Tibial nerve (tissue), 4 donors: Measurements from ENCODE around the gene CASP1. TPM values are rescaled to one million over a fixed set of nuclear protein-coding genes. Genes with fewer than 3 reads are reported as not detected.
A peak's percentile ranks its signal among the peaks of the same experiment; 100 is the strongest.

Experiments used
- DNase-seq, 2 donors: peaks; one replicate each; pipeline ENCODE4 v3.0.0-alpha.2; 2019; ENCODE audit warnings: low spot score in 2 of 2
- H3K27ac ChIP-seq, 4 donors: fragments of 200-600 bp; sonication (generic) in 3 of 4; one replicate each; pipeline ENCODE4 v1.5.1; 2017 to 2019; ENCODE audit warnings: mild to moderate bottlenecking in 1 of 4
- H3K27me3 ChIP-seq, 2 donors: fragments of 200-600 bp; sonication (generic) in 1 of 2; one replicate each; pipeline versions ENCODE4 v1.5.1 to v1.6.0; 2017 to 2019
- H3K36me3 ChIP-seq, 3 donors: fragments of 200-600 bp; sonication (generic); one replicate each; pipeline ENCODE4 v1.5.1; 2018 to 2019
- H3K4me1 ChIP-seq, 4 donors: fragments of 200-600 bp; sonication (generic) in 3 of 4; one replicate each; pipeline ENCODE4 v1.5.1; 2017 to 2019
- H3K4me3 ChIP-seq, 4 donors: fragments of 200-600 bp; sonication (generic) in 3 of 4; one replicate each; pipeline ENCODE4 v1.5.1; 2017 to 2019; ENCODE audit warnings: mild to moderate bottlenecking in 1 of 4, moderate library complexity in 1 of 4
- H3K9me3 ChIP-seq, 4 donors: fragments of 200-600 bp; sonication (generic) in 3 of 4; one replicate each; pipeline ENCODE4 v1.5.1; 2017 to 2019
- EP300 ChIP-seq, 2 donors: sonication (generic); formaldehyde crosslinking; IDR thresholded peaks; one replicate each; pipeline ENCODE4 v1.6.1; 2017; ENCODE audit warnings: antibody characterized with exemption in 2 of 2, mild to moderate bottlenecking in 1 of 2
- POLR2A ChIP-seq, 2 donors: fragments of 450-650 bp; IDR thresholded peaks; one replicate each; pipeline ENCODE4 v1.6.1; 2017; ENCODE audit warnings: antibody characterized with exemption in 2 of 2, mild to moderate bottlenecking in 2 of 2, moderate library complexity in 2 of 2
- WGBS, 2 donors: methylation state at CpG; one replicate each; pipeline ENCODE4 v1.1.5; 2018; 5-methylcytosine and 5-hydroxymethylcytosine counted together
- total RNA-seq, 4 donors: library from RNA; depleted of rRNA; stranded (reverse); fragments of >200 nt; gene quantifications; one replicate each; pipeline ENCODE4 v1.1.0, GENCODE V29; 2016
- TF ChIP-seq, protein P1 (sequence below), 5 experiments: fragments of 200-600 bp in 3 of 5; fragments of 450-650 bp in 2 of 5; sonication (generic) in 3 of 5; IDR thresholded peaks; one replicate each; pipeline ENCODE4 v1.5.1; 2016 to 2019; ENCODE audit warnings: antibody characterized with exemption in 5 of 5, mild to moderate bottlenecking in 3 of 5, moderate library complexity in 2 of 5

Gene CASP1
- total RNA-seq, 4 donors from 2014 or later = 8.5 to 15.0 (median 8.9) TPM

DNA sequence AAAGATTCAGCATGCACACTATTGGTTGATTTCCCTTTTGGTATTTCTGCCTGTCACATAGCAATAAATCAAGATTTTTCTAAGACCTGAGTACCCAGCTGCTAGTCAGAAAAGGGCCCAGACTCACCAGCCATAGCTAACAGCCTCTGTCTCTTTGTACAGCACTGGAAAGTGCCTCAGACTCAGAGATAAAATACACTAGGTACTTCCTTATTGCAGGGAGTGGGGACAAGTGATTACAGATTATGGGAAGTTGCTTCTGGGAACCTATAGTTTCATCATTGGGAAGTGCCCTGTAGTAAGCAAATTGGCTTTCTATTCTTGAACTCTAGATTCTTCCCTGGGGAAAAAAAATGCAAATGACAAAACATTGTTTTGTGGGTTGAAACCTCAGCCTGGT is 11.9 kb downstream of the CASP1 start, which contains the start of gene CASP5:
Gene CASP5, minus strand, starts transcription at position 166 of the 400 bp plus-strand sequence. Its CDS starts 32 bp downstream, at position 134.
- TF ChIP-seq EP300 (IDR thresholded peaks at IDR 0.05) = peak in 1 of 2 donors; percentile 40
- no peak for TF ChIP-seq POLR2A (IDR thresholded peaks at IDR 0.05)
- Histone ChIP-seq H3K36me3 (peaks cover 0 to 25% (median 2%) of the 10 kb centered on the region in 3 donors), H3K27me3 (no peaks in the 10 kb centered on the region), H3K27ac (no peak within 1 kb of the TSS), H3K4me3 (no peak within 1 kb of the TSS), H3K4me1 (no peaks in the 10 kb centered on the region), H3K9me3 (no peaks in the 10 kb centered on the region)
- no peak for DNase-seq

DNA sequence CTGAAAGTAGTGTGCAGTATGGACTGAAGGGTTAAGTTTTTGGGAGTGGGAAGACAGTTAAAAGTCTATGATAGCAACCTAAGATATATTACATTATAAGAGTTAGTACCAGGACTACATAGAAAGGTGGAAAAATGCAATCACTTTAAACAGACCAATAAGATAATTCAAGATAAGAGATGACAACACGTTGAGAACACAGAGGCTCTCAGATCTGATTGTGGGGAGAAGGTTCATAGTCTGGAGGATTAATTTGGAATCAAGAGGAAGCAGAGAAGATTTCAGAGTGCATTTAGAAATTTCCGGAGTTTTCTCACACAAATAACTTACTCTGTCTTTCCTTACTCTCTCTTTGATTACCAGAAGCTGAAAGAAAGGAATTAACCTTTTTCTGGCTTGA is 12.4 kb downstream of the CASP1 start:
- no peak overlapping the region for H3K4me3 ChIP-seq
- TF ChIP-seq, protein P1, sequence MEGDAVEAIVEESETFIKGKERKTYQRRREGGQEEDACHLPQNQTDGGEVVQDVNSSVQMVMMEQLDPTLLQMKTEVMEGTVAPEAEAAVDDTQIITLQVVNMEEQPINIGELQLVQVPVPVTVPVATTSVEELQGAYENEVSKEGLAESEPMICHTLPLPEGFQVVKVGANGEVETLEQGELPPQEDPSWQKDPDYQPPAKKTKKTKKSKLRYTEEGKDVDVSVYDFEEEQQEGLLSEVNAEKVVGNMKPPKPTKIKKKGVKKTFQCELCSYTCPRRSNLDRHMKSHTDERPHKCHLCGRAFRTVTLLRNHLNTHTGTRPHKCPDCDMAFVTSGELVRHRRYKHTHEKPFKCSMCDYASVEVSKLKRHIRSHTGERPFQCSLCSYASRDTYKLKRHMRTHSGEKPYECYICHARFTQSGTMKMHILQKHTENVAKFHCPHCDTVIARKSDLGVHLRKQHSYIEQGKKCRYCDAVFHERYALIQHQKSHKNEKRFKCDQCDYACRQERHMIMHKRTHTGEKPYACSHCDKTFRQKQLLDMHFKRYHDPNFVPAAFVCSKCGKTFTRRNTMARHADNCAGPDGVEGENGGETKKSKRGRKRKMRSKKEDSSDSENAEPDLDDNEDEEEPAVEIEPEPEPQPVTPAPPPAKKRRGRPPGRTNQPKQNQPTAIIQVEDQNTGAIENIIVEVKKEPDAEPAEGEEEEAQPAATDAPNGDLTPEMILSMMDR (IDR thresholded peaks at IDR 0.05) = no peak
- TF ChIP-seq EP300 (IDR thresholded peaks at IDR 0.05) (no peak), POLR2A (IDR thresholded peaks at IDR 0.05) (no peak)
- no peaks in the 10 kb centered on the region for H3K4me1 ChIP-seq
- DNase-seq = no peak
- H3K9me3 ChIP-seq = no peaks in the 10 kb centered on the region
- no peaks in the 10 kb centered on the region for H3K27me3 ChIP-seq
- H3K27ac ChIP-seq = no peak overlapping the region
- H3K36me3 ChIP-seq = peaks cover 0 to 20% (median 2%) of the 10 kb centered on the region in 3 donors
- WGBS, 2 donors = 32 to 58% methylated on average over 2 of the region's 2 CpGs

DNA sequence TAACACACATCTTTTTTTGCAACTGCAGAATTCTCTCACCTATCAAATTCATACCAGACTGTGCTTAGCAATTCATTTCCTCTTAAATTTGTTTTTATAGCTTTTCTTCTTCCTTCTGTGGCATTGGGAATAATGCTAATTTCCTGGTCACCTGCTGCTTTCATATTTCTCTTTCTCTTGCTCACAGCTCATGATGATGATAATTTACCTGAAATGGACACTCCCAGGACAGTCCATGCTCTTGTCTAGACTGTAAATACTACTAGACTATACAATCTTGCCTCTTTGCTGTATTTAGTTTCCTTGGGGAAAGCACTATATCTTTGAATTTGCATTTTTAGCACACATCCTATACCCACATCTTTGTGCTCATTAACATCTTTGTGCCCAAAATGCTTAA is 27.5 kb downstream of the CASP1 start:
- no peak overlapping the region for H3K27ac ChIP-seq
- peaks cover 0 to 5% (median 0%) of the 10 kb centered on the region in 4 donors for H3K4me1 ChIP-seq
- no peaks in the 10 kb centered on the region for H3K36me3 ChIP-seq
- H3K9me3 ChIP-seq = no peaks in the 10 kb centered on the region
- no peak for DNase-seq
- no peaks in the 10 kb centered on the region for H3K27me3 ChIP-seq
- TF ChIP-seq, protein P1 (IDR thresholded peaks at IDR 0.05) = no peak
- TF ChIP-seq EP300 (IDR thresholded peaks at IDR 0.05) = no peak
- TF ChIP-seq POLR2A (IDR thresholded peaks at IDR 0.05) = no peak
- H3K4me3 ChIP-seq = no peak overlapping the region

DNA sequence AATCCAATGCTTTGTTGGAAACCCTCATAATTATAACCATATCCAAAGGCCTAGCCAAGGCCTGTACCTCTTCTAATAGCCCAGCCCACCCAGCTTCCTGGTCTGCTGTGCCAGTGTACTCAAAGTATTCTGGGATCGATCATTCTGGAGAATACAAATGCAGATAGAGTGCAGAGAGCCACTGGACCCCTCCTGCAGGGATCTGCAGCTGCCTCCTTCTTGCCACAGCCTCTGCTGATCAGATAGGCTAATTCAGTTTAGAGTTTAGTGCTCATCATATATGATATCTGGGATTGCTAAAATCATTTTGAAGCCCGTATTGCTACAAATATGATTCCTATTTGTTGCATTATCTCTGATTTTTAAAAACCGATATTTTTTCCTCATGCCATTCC is 29.5 kb downstream of the CASP1 start:
- WGBS, 2 donors = 79 to 88% methylated on average over 3 of the region's 3 CpGs
- Histone ChIP-seq H3K27ac (no peak overlapping the region), H3K4me3 (no peak overlapping the region), H3K36me3 (no peaks in the 10 kb centered on the region), H3K4me1 (peaks cover 0 to 5% (median 0%) of the 10 kb centered on the region in 4 donors), H3K9me3 (no peaks in the 10 kb centered on the region), H3K27me3 (no peaks in the 10 kb centered on the region)
- TF ChIP-seq POLR2A (IDR thresholded peaks at IDR 0.05) = no peak
- no peak for TF ChIP-seq EP300 (IDR thresholded peaks at IDR 0.05)
- TF ChIP-seq, protein P1 (IDR thresholded peaks at IDR 0.05) = no peak
- DNase-seq = no peak

DNA sequence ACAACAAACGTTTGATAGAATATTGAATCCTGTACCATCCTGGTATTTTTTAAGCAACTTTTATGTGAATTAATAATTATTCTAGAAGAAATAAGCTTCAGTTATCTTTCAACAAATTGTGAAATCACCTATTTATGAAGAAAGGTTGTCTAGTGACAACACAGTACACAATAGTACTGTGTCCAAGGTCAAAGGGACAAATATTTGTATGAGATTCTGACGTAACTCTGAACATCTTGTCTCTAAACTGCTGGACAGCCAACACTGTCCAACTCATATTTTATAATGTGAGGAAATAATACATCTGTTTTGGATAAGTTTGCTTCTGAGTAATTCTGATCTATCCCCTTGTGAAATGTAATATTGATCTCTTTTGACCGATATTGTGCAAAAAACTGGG is 30.9 kb downstream of the CASP1 start:
- Histone ChIP-seq H3K27me3 (no peaks in the 10 kb centered on the region), H3K36me3 (no peaks in the 10 kb centered on the region), H3K9me3 (no peaks in the 10 kb centered on the region), H3K4me3 (no peak overlapping the region), H3K4me1 (peaks cover 0 to 5% (median 0%) of the 10 kb centered on the region in 4 donors), H3K27ac (no peak overlapping the region)
- TF ChIP-seq POLR2A (IDR thresholded peaks at IDR 0.05) = no peak
- 33 to 50% methylated on average over 3 of the region's 3 CpGs for WGBS, 2 donors
- DNase-seq = no peak

DNA sequence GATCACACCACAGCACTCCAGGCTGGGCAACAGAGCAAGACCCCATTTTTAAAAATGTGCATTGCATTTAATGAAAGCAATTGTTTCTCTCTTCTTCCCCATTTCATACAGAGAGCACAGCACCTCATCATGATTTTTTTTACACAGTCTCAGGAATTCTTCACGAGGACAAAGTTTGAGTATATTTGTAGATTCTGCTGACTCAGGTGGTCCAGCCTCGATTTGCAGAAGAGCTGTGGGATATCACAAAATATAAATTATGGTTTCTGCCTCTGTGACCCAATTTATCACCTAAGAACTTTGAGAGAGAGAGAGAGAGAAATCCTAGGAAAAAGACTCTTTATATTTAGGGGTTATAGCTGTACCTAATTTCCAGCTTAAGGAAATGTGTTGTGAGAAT is 31.8 kb downstream of the CASP1 start:
- 68 to 71% methylated on average over 2 of the region's 2 CpGs for WGBS, 2 donors
- H3K4me3 ChIP-seq = no peak overlapping the region
- H3K4me1 ChIP-seq = peaks cover 0 to 5% (median 0%) of the 10 kb centered on the region in 4 donors
- no peaks in the 10 kb centered on the region for H3K27me3 ChIP-seq
- TF ChIP-seq EP300 (IDR thresholded peaks at IDR 0.05) (no peak), POLR2A (IDR thresholded peaks at IDR 0.05) (no peak)
- TF ChIP-seq, protein P1 (IDR thresholded peaks at IDR 0.05) = no peak
- no peak overlapping the region for H3K27ac ChIP-seq
- H3K36me3 ChIP-seq = no peaks in the 10 kb centered on the region
- H3K9me3 ChIP-seq = no peaks in the 10 kb centered on the region
- DNase-seq = no peak
